PFSK-1 (cell line): ENCODE measurements around the gene EPS15.

Source experiments
- POLR2AphosphoS5 ChIP-seq: IDR thresholded peaks from 2 replicates; pipeline ENCODE4 v1.6.1; 2012; ENCODE audit warnings: low read depth, mild to moderate bottlenecking, control low read depth, low read length, moderate library complexity
- SIN3A ChIP-seq: IDR thresholded peaks from 2 replicates; pipeline ENCODE4 v1.6.1; 2012; ENCODE audit warnings: mild to moderate bottlenecking, low read length, moderate library complexity, borderline replicate concordance; ENCODE audit not compliant: insufficient read depth
- TAF1 ChIP-seq: IDR thresholded peaks from 2 replicates; pipeline ENCODE4 v1.6.1; 2012; ENCODE audit warnings: low read length, control low read depth, borderline replicate concordance; ENCODE audit not compliant: insufficient read depth

DNA sequence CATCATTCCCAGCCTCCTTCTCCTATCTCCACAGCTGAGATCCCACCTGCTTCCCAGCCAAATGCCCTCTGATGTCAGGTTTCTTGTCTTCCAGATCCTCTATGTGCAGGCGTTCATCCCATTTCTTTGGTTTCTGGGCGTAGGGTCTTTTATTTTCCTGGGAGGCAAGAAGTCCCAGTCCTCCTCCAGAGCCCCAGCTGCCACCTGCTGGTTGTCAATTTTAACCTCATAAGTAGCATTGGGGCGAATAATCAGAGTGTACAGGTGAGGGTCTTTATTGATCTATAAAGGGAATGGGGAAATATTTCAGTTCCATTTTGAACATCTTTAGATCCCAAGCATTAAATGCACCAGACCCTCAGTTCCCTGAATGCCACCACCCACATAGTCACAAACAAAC, 47.2 kb upstream of the EPS15 start:
- TF ChIP-seq SIN3A (no peak), POLR2AphosphoS5 (no peak), TAF1 (no peak)
